Measurements from ENCODE around the gene GFER. TPM values are rescaled to one million over a fixed set of nuclear protein-coding genes. Genes with fewer than 3 reads are reported as not detected.

The GFER gene
- total and polyA plus RNA-seq, 10 of the 15 experiments (the other 5 are each of a cell fraction or from before 2014, with no cell fraction given), result 2.4 to 57.7 (median 31.3) TPM

DNA sequence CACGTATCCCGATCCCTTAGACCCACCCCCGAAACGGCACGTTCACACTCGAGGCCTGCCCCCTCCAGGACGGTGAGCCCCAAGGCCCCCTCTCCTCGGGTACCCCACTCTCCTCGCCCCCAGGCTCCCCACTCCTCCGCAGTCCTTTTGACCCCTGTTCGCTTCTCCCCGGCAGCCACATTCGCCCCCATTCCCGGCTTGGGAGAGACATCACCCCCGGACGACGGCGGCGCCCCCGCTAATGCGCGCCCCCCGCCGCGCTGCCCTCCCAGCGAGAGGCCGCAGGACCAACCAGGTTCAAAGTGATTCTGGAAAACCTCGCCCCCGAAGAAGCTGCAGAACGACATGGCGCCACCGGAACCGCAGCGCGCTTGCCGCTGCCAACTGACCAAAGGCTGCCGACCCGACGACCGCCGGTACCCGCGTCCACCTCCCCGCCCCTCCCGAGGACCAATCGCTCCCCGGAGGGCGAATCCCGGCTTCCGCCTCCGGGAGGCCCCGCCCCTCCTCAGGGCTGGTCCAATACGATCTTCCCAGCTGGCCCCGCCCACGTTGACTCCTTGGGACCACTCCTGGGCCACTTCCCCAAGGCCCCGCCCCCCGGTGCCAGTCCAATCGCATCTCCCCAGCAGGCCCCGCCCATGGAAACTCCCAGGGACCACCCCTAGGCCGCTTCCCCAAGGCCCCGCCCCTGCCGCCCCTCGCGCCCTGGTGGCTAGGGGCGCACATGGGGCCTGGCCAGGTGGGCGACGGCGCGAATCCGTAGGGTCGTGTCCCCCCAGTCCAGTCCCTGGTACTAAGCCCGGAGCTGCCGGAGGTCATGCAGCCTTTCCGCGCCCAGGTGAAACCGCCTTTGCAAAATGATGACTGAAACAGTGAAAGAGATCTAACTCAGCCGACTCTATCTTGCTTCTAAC lies 40.9 kb upstream of the GFER start, which contains the start of gene MSRB1 (continued):
- TF ChIP-seq, protein P1, sequence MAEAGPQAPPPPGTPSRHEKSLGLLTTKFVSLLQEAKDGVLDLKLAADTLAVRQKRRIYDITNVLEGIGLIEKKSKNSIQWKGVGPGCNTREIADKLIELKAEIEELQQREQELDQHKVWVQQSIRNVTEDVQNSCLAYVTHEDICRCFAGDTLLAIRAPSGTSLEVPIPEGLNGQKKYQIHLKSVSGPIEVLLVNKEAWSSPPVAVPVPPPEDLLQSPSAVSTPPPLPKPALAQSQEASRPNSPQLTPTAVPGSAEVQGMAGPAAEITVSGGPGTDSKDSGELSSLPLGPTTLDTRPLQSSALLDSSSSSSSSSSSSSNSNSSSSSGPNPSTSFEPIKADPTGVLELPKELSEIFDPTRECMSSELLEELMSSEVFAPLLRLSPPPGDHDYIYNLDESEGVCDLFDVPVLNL (IDR thresholded peaks at IDR 0.05; ENCODE audit: low read depth, low read length), result no peak
- TF ChIP-seq CREB1 (IDR thresholded peaks at IDR 0.05; ENCODE audit: low read depth) (peak; percentile 34; the same call in 1 of the 2 replicates), ZBED1 (IDR thresholded peaks at IDR 0.05; ENCODE audit: borderline replicate concordance) (no peak), BHLHE40 (IDR thresholded peaks at IDR 0.05; ENCODE audit: borderline replicate concordance in 1 of 2, low read depth in 2 of 2, low read length in 1 of 2) (0 out of 4 replicates have a peak, but pooled peaks of 1 of the 2 experiments have one; percentile 22), SREBF2 (IDR thresholded peaks at IDR 0.05; ENCODE audit: low read length) (no peak), RUNX3 (IDR thresholded peaks at IDR 0.05; ENCODE audit: low read length) (peak; percentile 27; the same call in 1 of the 2 replicates), HCFC1 (IDR thresholded peaks at IDR 0.05; ENCODE audit: low read length) (no peak), IKZF1 (conservative IDR thresholded peaks at IDR 0.05) (peak; percentile 54), SMC3 (IDR thresholded peaks at IDR 0.05; ENCODE audit: borderline replicate concordance, low read length) (no peak), TARDBP (IDR thresholded peaks at IDR 0.05; ENCODE audit: borderline replicate concordance) (no peak), ZNF622 (IDR thresholded peaks at IDR 0.05) (no peak), IRF4 (IDR thresholded peaks at IDR 0.05; ENCODE audit: low read depth, low read length) (0 out of 2 replicates have a peak, but pooled peaks have one; percentile 35)
- TF ChIP-seq, protein P2, sequence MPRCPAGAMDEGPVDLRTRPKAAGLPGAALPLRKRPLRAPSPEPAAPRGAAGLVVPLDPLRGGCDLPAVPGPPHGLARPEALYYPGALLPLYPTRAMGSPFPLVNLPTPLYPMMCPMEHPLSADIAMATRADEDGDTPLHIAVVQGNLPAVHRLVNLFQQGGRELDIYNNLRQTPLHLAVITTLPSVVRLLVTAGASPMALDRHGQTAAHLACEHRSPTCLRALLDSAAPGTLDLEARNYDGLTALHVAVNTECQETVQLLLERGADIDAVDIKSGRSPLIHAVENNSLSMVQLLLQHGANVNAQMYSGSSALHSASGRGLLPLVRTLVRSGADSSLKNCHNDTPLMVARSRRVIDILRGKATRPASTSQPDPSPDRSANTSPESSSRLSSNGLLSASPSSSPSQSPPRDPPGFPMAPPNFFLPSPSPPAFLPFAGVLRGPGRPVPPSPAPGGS (IDR thresholded peaks at IDR 0.05; ENCODE audit: borderline replicate concordance, insufficient read depth, low read depth, low read length, poor library complexity, severe bottlenecking), result no peak
- TF ChIP-seq, protein P3, sequence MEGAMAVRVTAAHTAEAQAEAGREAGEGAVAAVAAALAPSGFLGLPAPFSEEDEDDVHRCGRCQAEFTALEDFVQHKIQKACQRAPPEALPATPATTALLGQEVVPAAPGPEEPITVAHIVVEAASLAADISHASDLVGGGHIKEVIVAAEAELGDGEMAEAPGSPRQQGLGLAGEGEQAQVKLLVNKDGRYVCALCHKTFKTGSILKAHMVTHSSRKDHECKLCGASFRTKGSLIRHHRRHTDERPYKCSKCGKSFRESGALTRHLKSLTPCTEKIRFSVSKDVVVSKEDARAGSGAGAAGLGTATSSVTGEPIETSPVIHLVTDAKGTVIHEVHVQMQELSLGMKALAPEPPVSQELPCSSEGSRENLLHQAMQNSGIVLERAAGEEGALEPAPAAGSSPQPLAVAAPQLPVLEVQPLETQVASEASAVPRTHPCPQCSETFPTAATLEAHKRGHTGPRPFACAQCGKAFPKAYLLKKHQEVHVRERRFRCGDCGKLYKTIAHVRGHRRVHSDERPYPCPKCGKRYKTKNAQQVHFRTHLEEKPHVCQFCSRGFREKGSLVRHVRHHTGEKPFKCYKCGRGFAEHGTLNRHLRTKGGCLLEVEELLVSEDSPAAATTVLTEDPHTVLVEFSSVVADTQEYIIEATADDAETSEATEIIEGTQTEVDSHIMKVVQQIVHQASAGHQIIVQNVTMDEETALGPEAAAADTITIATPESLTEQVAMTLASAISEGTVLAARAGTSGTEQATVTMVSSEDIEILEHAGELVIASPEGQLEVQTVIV (IDR thresholded peaks at IDR 0.05; ENCODE audit: borderline replicate concordance, partially characterized antibody), result no peak
- TF ChIP-seq, protein P4, sequence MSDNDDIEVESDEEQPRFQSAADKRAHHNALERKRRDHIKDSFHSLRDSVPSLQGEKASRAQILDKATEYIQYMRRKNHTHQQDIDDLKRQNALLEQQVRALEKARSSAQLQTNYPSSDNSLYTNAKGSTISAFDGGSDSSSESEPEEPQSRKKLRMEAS (IDR thresholded peaks at IDR 0.05; ENCODE audit: low read depth, low read length), result peak; percentile 79; the same call in 1 of the 2 replicates
- TF ChIP-seq, protein P5, sequence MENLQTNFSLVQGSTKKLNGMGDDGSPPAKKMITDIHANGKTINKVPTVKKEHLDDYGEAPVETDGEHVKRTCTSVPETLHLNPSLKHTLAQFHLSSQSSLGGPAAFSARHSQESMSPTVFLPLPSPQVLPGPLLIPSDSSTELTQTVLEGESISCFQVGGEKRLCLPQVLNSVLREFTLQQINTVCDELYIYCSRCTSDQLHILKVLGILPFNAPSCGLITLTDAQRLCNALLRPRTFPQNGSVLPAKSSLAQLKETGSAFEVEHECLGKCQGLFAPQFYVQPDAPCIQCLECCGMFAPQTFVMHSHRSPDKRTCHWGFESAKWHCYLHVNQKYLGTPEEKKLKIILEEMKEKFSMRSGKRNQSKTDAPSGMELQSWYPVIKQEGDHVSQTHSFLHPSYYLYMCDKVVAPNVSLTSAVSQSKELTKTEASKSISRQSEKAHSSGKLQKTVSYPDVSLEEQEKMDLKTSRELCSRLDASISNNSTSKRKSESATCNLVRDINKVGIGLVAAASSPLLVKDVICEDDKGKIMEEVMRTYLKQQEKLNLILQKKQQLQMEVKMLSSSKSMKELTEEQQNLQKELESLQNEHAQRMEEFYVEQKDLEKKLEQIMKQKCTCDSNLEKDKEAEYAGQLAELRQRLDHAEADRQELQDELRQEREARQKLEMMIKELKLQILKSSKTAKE (IDR thresholded peaks at IDR 0.05; ENCODE audit: low read depth, poor library complexity, severe bottlenecking), result no peak
- TF ChIP-seq, protein P6, sequence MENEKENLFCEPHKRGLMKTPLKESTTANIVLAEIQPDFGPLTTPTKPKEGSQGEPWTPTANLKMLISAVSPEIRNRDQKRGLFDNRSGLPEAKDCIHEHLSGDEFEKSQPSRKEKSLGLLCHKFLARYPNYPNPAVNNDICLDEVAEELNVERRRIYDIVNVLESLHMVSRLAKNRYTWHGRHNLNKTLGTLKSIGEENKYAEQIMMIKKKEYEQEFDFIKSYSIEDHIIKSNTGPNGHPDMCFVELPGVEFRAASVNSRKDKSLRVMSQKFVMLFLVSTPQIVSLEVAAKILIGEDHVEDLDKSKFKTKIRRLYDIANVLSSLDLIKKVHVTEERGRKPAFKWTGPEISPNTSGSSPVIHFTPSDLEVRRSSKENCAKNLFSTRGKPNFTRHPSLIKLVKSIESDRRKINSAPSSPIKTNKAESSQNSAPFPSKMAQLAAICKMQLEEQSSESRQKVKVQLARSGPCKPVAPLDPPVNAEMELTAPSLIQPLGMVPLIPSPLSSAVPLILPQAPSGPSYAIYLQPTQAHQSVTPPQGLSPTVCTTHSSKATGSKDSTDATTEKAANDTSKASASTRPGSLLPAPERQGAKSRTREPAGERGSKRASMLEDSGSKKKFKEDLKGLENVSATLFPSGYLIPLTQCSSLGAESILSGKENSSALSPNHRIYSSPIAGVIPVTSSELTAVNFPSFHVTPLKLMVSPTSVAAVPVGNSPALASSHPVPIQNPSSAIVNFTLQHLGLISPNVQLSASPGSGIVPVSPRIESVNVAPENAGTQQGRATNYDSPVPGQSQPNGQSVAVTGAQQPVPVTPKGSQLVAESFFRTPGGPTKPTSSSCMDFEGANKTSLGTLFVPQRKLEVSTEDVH (IDR thresholded peaks at IDR 0.05; ENCODE audit: low read depth, partially characterized antibody), result no peak
